NCI-H82 treated with DMSO at 0.1 percent for 48 hours (cell line): ENCODE measurements around the gene SRPK2.

Experiments
- DNase-seq: peaks from one replicate; lab custom pipeline; 2025; ENCODE audit not compliant: unreplicated experiment; lab: John Stamatoyannopoulos, UW

SRPK2 gene

DNA sequence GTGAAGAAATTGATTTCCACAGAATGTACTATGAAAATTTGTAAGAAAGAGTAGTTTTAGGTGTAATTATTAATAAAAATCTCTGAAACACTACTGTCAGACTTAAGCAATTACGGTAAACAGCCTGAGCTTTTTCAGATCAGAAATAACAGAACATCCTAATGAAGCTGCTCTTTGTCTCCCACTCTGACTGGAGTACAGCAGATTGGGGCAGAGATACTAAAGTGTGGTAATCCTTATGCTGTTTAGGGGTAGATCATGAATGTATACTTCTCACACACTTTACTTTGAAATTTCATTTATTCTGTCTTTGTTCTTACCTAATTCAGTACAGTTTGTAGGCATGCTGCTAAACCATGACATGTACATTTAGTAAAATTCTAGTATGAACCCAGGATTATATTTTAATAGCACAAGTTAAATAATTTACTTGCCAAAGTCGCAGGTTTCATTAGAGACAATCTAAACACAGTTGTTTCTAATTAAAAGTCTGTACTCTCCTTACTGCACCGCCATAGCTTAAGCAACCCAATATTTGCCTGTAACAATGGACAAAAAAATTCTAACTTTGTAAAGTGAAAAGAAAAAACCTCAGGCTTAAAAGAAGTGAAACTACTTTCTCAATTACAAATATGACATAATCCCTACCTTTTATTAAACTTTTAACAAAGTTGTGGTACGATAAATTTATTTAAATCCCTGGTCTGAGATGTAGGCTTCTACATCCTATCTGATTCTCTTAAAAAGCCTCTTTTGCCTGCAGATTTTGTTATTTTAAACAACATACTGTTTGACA lies 286.0 kb downstream of the SRPK2 start:
- no peak for DNase-seq

DNA sequence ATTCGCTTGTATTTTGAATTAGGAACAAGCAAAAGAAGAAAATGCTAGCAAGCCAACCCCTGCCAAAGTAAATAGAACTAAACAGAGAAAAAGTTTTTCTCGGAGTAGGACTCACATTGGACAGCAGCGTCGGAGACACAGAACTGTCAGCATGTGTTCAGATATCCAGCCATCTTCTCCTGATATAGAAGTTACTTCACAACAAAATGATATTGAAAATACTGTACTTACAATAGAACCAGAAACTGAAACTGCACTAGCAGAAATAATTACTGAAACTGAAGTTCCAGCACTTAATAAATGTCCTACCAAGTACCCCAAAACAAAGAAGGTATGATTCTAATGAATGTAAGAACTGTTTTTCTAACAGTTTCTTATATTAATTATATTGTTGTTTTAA lies 286.9 kb downstream of the SRPK2 start:
- no peak for DNase-seq

DNA sequence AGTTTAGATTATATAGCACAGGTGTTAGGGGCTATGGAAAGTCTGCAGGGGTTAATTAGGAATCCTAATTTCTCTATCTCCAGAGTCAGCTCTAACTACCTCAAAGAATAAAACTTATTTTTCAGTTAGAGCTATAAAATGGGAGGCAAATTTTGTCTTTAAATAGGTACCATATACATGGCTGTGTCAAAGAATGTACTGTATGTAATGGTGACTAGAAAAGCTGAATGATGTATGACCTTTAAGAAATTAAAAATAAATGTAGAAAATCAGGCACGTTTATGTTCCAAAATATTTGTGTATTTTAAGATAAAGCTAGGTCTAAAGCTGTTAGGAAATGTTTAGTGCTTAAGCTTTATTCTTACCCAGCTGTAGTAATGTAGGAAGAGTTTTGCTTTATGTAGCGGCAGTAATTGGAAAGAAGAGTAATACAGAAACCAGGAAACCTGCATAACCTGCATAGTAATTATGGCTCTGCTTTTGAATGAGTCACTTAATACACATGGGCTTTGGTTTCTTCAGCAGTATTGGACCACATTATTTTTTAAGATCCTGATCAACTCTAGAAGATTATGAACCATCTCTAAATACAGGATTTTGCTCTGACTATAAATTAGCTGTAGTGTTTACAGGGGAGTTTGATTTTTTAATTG lies 289.7 kb downstream of the SRPK2 start:
- no peak for DNase-seq

DNA sequence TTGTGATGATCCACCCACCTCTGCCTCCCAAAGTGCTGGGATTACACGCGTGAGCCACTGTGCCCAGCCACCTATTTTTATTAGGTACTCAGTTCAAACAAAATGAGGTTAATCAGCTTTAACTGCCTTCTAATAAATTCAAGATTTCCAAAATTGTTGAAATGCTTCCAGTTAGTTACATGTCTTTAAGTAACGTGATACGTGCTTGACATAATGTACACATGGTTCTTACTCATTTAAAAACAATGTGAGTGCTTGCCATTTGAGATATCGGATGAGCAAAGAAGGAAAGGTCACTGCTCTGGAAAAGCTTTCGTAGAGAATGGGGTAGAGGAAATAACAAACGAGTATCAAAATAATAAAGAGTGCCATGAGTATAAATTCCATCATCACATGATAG lies 291.1 kb downstream of the SRPK2 start:
- no peak for DNase-seq

DNA sequence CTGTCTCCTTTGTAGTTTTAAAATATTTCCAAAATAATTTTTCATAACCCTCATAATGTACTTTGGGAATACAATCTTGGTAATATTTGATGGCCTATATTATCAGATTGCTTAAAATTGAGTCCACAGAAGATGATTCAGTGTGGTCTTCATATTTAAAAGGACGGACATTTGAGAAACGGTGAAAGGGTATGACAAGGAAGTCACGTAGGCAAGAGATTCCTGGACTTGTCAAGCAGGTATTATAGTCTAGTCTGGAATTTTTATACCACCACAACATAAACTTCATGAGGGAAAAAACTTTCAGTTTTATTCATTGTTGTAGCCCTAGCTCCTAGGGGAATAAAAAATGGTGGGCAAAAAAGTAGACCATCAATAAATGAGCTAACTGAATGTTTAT lies 292.4 kb downstream of the SRPK2 start:
- no peak for DNase-seq

DNA sequence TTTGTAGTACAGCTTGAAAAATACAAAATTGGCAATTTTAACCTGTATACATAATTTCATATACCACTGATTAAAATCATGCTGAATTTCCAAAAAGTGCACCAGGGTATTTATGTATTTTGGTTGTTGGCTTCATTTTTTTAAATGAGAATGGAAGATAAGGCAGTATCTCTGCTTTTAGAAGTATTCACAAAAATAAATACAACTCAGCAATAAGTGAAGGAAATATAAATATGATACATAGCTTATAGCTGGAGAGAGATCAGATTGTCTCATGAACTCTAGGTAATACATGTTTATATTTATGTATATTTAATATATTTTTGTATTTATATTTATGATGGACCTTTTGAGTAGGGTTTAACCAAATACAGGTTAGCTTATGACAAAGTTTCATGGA lies 293.8 kb downstream of the SRPK2 start:
- no peak for DNase-seq

DNA sequence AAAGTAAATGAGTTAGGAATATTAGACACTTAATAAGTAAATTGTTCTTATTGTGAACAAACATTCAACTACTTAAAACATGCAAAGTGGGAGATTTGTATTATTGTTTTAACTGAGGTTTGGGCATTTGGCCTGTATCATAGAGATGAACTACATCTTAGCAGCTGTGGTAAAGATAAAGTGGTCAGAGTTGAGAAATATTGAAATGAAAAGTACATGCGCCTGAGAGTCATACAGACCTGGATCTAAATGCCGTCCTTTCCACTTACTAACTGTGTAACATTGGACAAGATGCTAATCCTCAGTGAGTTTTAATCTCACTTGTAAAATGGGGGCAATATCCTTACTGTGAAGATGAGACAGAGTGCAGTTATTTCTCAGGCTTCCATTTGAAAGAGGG lies 300.3 kb downstream of the SRPK2 start:
- no peak for DNase-seq

DNA sequence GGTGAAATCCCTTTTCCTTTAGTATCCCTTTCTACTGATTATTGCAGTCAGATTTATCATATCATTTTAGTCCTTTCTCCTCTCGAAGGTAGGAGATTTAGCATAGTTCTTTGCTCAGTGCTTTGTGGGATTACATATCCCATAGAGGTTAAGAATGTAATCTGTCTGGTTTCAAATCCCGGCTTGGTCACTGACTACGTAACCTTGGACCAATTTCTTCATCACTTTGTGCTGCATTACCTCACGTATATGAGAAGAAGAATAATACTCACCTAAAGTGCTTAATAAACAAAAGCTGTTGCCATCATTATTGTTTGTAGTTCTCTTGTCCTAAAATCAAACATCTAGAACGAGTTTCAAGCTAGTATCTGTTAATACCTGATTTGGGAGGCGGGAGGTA lies 300.7 kb downstream of the SRPK2 start:
- DNase-seq: no peak

DNA sequence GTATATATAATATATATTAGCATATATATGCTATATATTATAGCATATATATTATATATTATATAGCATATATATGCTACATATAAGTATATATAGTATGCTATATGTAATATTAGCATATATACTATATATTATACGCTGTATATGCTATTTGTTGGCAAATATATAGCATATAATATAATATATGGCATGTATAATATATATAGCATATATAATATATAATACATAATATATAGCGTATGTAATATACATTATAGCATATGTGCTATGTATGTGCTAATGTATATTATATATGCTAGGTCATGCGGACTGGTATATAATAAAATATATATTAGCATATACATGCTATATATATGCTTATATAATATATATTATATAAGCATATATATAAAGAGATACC lies 301.9 kb downstream of the SRPK2 start:
- no peak for DNase-seq

DNA sequence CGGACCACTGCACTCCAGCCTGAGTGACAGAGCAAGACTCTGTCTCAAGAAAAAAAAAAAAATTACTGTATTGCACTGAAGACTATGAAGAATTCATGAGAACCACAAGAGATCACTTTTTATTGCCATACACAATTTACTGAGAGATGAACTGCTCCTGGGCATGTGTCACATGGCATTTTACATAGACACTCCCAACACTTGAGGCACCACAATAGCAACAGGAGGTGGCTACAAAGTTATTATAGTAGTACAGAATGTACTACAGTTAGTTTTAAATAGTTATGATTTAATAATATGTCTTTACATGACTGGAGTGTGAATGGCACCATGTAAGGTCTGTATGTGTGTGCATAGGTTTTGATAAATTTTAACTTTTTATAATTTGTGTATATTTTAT lies 304.1 kb downstream of the SRPK2 start:
- no peak for DNase-seq

DNA sequence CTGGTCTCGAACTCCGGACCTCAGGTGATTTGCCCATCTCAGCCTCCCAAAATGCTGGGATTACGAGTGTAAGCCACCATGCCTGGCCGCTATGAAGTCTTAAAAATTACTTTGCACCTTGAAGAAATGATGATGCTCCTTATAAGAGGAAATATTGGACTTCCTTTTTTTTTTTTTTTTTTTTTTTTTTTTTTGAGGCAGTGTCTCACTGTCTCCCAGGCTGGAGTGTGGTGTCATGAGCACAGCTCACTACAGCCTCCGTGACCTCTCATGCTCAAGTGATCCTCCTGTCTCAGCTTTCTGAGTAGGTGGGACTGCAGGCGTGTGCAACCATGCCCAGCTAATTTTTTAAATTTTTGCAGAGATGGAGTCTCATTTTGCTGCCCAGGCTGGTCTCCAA lies 309.4 kb downstream of the SRPK2 start:
- DNase-seq: no peak

DNA sequence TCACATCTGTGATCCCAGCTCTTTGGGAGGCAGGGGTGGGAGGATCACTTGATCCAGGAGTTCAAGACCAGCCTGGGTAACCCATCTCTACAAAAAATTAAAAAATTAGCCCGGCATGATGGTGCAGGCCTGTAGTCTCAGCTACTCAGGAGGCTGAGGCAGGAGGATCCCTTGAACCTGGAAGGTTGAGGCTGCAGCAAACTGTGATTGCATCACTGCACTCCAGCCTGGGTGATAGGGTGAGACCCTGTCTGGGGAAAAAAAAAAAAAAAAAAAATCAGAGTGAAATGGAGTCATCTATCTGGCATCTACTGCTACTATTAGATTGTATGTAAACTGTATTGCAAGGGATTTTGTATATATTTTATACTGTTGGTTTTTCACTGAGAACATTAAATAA lies 315.6 kb downstream of the SRPK2 start:
- DNase-seq: no peak

DNA sequence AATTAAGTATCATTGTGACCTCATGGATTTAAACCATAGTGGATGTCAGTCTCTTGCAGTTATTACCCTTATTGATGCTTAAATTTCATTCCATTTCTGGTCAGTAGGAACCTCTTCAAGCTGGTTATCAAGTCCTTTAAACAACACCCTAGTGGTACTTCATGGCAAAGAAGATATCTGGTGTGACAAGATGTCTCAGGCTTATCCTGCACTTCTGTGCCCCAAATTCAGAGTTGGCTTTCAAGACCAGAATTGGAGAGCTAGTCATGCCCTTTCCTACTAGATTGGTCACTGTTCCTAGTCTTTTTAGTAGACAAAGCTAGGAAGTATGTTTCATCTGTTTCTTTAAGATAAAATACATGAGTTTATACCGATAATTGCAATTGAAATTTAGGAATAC lies 319.8 kb downstream of the SRPK2 start:
- DNase-seq: no peak

DNA sequence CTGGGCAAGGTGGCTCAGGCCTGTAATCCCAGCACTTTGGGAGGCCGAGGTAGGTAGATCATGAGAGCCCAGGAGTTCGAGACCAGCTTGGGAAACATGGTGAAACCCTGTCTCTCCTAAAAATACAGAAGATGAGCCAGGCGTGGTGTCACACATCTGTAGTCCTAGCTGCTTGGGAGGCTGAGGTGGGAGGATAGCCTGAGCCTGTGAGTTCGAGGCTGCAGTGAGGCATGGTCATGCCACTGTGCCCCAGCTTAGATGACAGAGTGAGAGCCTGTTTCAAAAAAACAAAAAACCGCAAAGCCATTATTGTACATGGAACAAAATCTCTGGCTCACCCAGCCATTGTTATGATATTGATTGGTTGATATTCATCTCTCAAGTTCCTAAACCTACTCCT lies 321.0 kb downstream of the SRPK2 start:
- no peak for DNase-seq
